IMR-90 (cell line): ENCODE measurements around the gene FGF6. TPM values are rescaled to one million over a fixed set of nuclear protein-coding genes. Genes with fewer than 3 reads are reported as not detected.

Experiments
- ATAC-seq: fragments of 200-7000 bp; cut with Tn5 transposase; 2 replicates; pipeline ENCODE4 v1.9.1; 2020; ENCODE audit warnings: low read depth, mild to moderate bottlenecking, moderate library complexity
- BruUV-seq: library from RNA; stranded (reverse); fragments of 400-500 nt; replicated peaks from 2 replicates; lab custom pipeline; 2021; lab: Mats Ljungman, UMichigan
- CTCF ChIA-PET: fragments of 300-600 bp; formaldehyde crosslinking; extraction: SDS; loops from one replicate; lab custom pipeline; 2021; ENCODE audit warnings: antibody characterized with exemption; lab: Yijun Ruan, JAX
- POLR2A ChIA-PET: fragments of 300-600 bp; sonication (Branson Sonifier 250); formaldehyde crosslinking; loops from one replicate; lab custom pipeline; 2022; ENCODE audit warnings: antibody characterized with exemption; ENCODE audit not compliant: unreplicated experiment; lab: Charles Lee
- DNase-seq: peaks from one replicate; pipeline ENCODE4 v3.0.0; 2013
- H2AFZ ChIP-seq: replicated peaks from 2 replicates; pipeline ENCODE3; 2013; ENCODE audit warnings: low read length, mild to moderate bottlenecking; ENCODE audit not compliant: poor library complexity
- H2AK5ac ChIP-seq: 2 replicates; pipeline ENCODE4 v1.6.1; 2013; ENCODE audit warnings: low read depth, low read length, inconsistent platforms
- H2AK9ac ChIP-seq: replicated peaks from 2 replicates; pipeline ENCODE3; 2013; ENCODE audit warnings: mild to moderate bottlenecking, low read depth, low read length, moderate library complexity; ENCODE audit not compliant: poor library complexity
- H2BK120ac ChIP-seq: 2 replicates; pipeline ENCODE4 v1.6.1; 2013; ENCODE audit warnings: low read depth, low read length, inconsistent platforms
- H2BK15ac ChIP-seq: 3 replicates; pipeline ENCODE4 v1.6.1; 2013; ENCODE audit warnings: low read depth, low read length, inconsistent platforms
- H2BK20ac ChIP-seq: 2 replicates; pipeline ENCODE4 v1.6.1; 2013; ENCODE audit warnings: low read depth, mild to moderate bottlenecking, inconsistent platforms, low read length, moderate library complexity
- H2BK5ac ChIP-seq: 2 replicates; pipeline ENCODE4 v1.6.1; 2013; ENCODE audit warnings: mild to moderate bottlenecking, low read depth, low read length, inconsistent platforms; ENCODE audit not compliant: poor library complexity, severe bottlenecking
- H3K14ac ChIP-seq: replicated peaks from 2 replicates; pipeline ENCODE4 v1.6.1; 2013; ENCODE audit warnings: low read depth, low read length, inconsistent platforms
- H3K18ac ChIP-seq: 2 replicates; pipeline ENCODE4 v1.6.1; 2013; ENCODE audit warnings: low read depth, low read length, control low read depth
- H3K23ac ChIP-seq: 2 replicates; pipeline ENCODE4 v1.6.1; 2013; ENCODE audit warnings: low read depth, low read length, inconsistent platforms
- H3K27ac ChIP-seq: 2 replicates; pipeline ENCODE4 v1.5.1; 2013; ENCODE audit warnings: mild to moderate bottlenecking, control low read depth, low read length; ENCODE audit not compliant: insufficient read depth
- H3K27me3 ChIP-seq: 2 replicates; pipeline ENCODE4 v1.6.1; 2013; ENCODE audit warnings: low read length; ENCODE audit not compliant: control insufficient read depth, insufficient read depth
- H3K36me3 ChIP-seq: 2 replicates; pipeline ENCODE4 v1.6.1; 2013; ENCODE audit warnings: low read length, mixed read lengths; ENCODE audit not compliant: control insufficient read depth, insufficient read depth
- H3K4ac ChIP-seq: 2 replicates; pipeline ENCODE4 v1.6.1; 2013; ENCODE audit warnings: low read depth, low read length, inconsistent platforms
- H3K4me1 ChIP-seq: 2 replicates; pipeline ENCODE4 v1.6.1; 2013; ENCODE audit warnings: low read length, mixed read lengths; ENCODE audit not compliant: control insufficient read depth, insufficient read depth
- H3K4me2 ChIP-seq: 2 replicates; pipeline ENCODE4 v1.6.1; 2013; ENCODE audit warnings: low read depth, mild to moderate bottlenecking, control low read depth, low read length, moderate library complexity
- H3K4me3 ChIP-seq: 2 replicates; pipeline ENCODE4 v1.5.1; 2013; ENCODE audit warnings: low read depth, mild to moderate bottlenecking, control low read depth, low read length, moderate library complexity; ENCODE audit not compliant: insufficient read depth
- H3K56ac ChIP-seq: 2 replicates; pipeline ENCODE4 v1.6.1; 2013; ENCODE audit warnings: low read length, inconsistent platforms; ENCODE audit not compliant: insufficient read depth; ENCODE audit errors: extremely low read depth
- H3K79me1 ChIP-seq, 2 experiments: 2 replicates each; pipeline ENCODE4 v1.6.1; 2013; ENCODE audit warnings: low read length in 2 of 2, inconsistent platforms in 1 of 2, low read depth in 1 of 2
- H3K9ac ChIP-seq: 2 replicates; pipeline ENCODE4 v1.6.1; 2013; ENCODE audit warnings: low read depth, low read length, control low read depth
- H3K9me1 ChIP-seq: 2 replicates; pipeline ENCODE4 v1.6.1; 2013; ENCODE audit warnings: low read length, inconsistent platforms; ENCODE audit not compliant: insufficient read depth
- H3K9me3 ChIP-seq: 2 replicates; pipeline ENCODE4 v1.6.1; 2013; ENCODE audit warnings: low read length; ENCODE audit not compliant: control insufficient read depth, insufficient read depth
- H4K20me1 ChIP-seq: 2 replicates; pipeline ENCODE4 v1.6.1; 2013; ENCODE audit warnings: low read length, inconsistent platforms; ENCODE audit not compliant: insufficient read depth
- H4K5ac ChIP-seq: 2 replicates; pipeline ENCODE4 v1.6.1; 2013; ENCODE audit warnings: mild to moderate bottlenecking, low read depth, low read length, control low read depth
- H4K8ac ChIP-seq, 2 experiments: 2 replicates each; pipeline ENCODE4 v1.6.1; 2013; ENCODE audit warnings: low read depth in 2 of 2, low read length in 2 of 2, control low read depth in 1 of 2, inconsistent platforms in 1 of 2
- H4K91ac ChIP-seq: 2 replicates; pipeline ENCODE4 v1.6.1; 2013; ENCODE audit warnings: low read depth, low read length, inconsistent platforms; ENCODE audit not compliant: insufficient read depth
- CEBPB ChIP-seq: IDR thresholded peaks from 2 replicates; pipeline ENCODE4 v1.6.1; 2012; ENCODE audit warnings: low read depth, low read length, improper control_type of control experiment
- CTCF ChIP-seq: conservative IDR thresholded peaks from 2 replicates; pipeline ENCODE4 v1.5.1; 2012; ENCODE audit warnings: mild to moderate bottlenecking, low read depth, low read length, improper control_type of control experiment
- ELK1 ChIP-seq: fragments of 150-350 bp; IDR thresholded peaks from 2 replicates; pipeline ENCODE4 v1.6.1; 2016; ENCODE audit warnings: low read depth, mild to moderate bottlenecking, low read length, moderate library complexity, borderline replicate concordance
- FOS ChIP-seq: fragments of 150-350 bp; IDR thresholded peaks from 2 replicates; pipeline ENCODE4 v1.6.1; 2016; ENCODE audit warnings: low read depth, low read length
- MAFK ChIP-seq: IDR thresholded peaks from 2 replicates; pipeline ENCODE4 v1.6.1; 2012; ENCODE audit warnings: low read depth, low read length, improper control_type of control experiment
- POLR2A ChIP-seq: IDR thresholded peaks from 2 replicates; pipeline ENCODE4 v1.6.1; 2012; ENCODE audit warnings: mild to moderate bottlenecking, low read depth, low read length
- RCOR1 ChIP-seq: IDR thresholded peaks from 2 replicates; pipeline ENCODE4 v1.6.1; 2012; ENCODE audit warnings: mild to moderate bottlenecking, low read length, improper control_type of control experiment; ENCODE audit not compliant: insufficient replicate concordance
- RFX5 ChIP-seq: IDR thresholded peaks from 2 replicates; pipeline ENCODE4 v1.8.0; 2012; ENCODE audit warnings: low read depth, mild to moderate bottlenecking, low read length, moderate library complexity
- SMC3 ChIP-seq: fragments of 150-350 bp; IDR thresholded peaks from 2 replicates; pipeline ENCODE4 v1.6.1; 2016; ENCODE audit warnings: low read depth, mild to moderate bottlenecking, antibody characterized with exemption, low read length, moderate library complexity
- WGBS, 2 experiments: methylation state at CpG; one replicate each; pipeline versions ENCODE4 v1.1.5 to v1.1.7; 2013; ENCODE audit warnings: missing lambda C conversion rate in 2 of 2; ENCODE audit not compliant: insufficient read length in 1 of 2; ENCODE audit errors: extremely low coverage in 2 of 2; 5-methylcytosine and 5-hydroxymethylcytosine counted together
- dilution Hi-C: fragments of 300-500 bp; cut with HindIII; formaldehyde crosslinking; loops from one replicate; pipeline ENCODE4 v1.14.3; 2018; ENCODE audit warnings: low sequenced_read_pairs; ENCODE audit not compliant: unreplicated experiment
- in situ Hi-C: fragments of 300-500 bp; cut with MboI; formaldehyde crosslinking; loops from 3 replicates; pipeline ENCODE4 v1.14.3; 2019; ENCODE audit warnings: low sequenced_read_pairs, inconsistent platforms, mixed read lengths
- intact Hi-C: fragments of 100-400 bp; cut with micrococcal nuclease; formaldehyde crosslinking; loops from 2 replicates; pipeline ENCODE4 v1.10.0; 2022
- polyA plus RNA-seq, 3 experiments: library from polyadenylated mRNA; depleted of rRNA; stranded (reverse); fragments of >200 nt; gene quantifications; 2 replicates each; pipeline ENCODE4 v1.2.3, GENCODE V29; 2012; ENCODE audit warnings: low replicate concordance in 1 of 3
- total RNA-seq: library from RNA; depleted of rRNA; stranded (reverse); fragments of >200 nt; gene quantifications from 2 replicates; pipeline ENCODE4 v1.2.3, GENCODE V29; 2012
- TF ChIP-seq, protein P1 (sequence below): fragments of 150-350 bp; IDR thresholded peaks from 2 replicates; pipeline ENCODE4 v1.6.1; 2017; ENCODE audit warnings: mild to moderate bottlenecking, antibody characterized with exemption, low read length, low read depth

FGF6 gene
- total and polyA plus RNA-seq, 2 of the 4 experiments (the other 2 are of a cell fraction) = not detected

DNA sequence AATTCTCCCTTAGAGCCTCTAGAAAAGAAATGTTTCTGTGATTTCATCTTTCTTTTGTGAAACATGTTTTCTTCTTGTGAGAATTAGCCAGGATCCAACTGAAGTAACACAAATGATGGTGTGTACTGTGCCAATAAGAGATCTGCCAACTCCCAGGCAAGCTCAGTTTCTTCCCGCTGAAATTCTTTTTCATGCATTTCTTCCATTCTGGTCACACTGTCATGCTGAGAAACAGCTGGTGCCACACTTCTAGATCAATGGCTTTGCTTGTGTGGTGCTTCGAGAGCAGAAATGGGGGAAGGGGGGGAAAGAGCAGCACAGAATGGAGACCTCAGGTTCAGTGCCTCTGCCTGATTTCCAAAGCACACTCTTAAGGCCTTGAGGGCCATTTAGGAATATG, 41.4 kb upstream of the FGF6 start:
- in situ Hi-C loops = no loop called here
- no TSS peak for BruUV-seq

More for the DNA sequence above, 41.4 kb upstream of the FGF6 start:
- no peaks in the 10 kb centered on the region for H3K79me1 ChIP-seq
- ChIA-PET POLR2A (no interaction called here), CTCF (no interaction called here)
- no CpG with 5 or more reads among the region's 2 CpGs for WGBS, 2 experiments
- no peak overlapping the region for H3K4me3 ChIP-seq
- no peaks in the 10 kb centered on the region for H3K27me3 ChIP-seq
- H3K4me1 ChIP-seq = no peaks in the 10 kb centered on the region
- no peak overlapping the region for H2AK5ac ChIP-seq
- DNase-seq = no peak
- intact Hi-C loops = no loop called here
- no peak overlapping the region for H4K5ac ChIP-seq
- no peak overlapping the region for H3K56ac ChIP-seq
- no peak overlapping the region for H3K9ac ChIP-seq
- no peaks in the 10 kb centered on the region for H3K9me1 ChIP-seq
- no peak overlapping the region for H4K8ac ChIP-seq
- H4K91ac ChIP-seq = no peak overlapping the region
- 0 out of 2 replicates have a peak, but pooled peaks cover 4% of the 10 kb centered on the region for H3K36me3 ChIP-seq
- TF ChIP-seq POLR2A (no peak), ELK1 (no peak), RFX5 (no peak), SMC3 (no peak), RCOR1 (no peak), CEBPB (no peak), CTCF (no peak), FOS (no peak), MAFK (no peak)
- TF ChIP-seq, protein P1, sequence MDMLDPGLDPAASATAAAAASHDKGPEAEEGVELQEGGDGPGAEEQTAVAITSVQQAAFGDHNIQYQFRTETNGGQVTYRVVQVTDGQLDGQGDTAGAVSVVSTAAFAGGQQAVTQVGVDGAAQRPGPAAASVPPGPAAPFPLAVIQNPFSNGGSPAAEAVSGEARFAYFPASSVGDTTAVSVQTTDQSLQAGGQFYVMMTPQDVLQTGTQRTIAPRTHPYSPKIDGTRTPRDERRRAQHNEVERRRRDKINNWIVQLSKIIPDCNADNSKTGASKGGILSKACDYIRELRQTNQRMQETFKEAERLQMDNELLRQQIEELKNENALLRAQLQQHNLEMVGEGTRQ = no peak
- no peak overlapping the region for H2BK15ac ChIP-seq
- H2BK120ac ChIP-seq = no peak overlapping the region
- H3K23ac ChIP-seq = no peak overlapping the region
- H2BK5ac ChIP-seq = no peak overlapping the region
- dilution Hi-C loops = no loop called here
- no peak overlapping the region for H3K4ac ChIP-seq
- no peak overlapping the region for H2AFZ ChIP-seq
- H3K4me2 ChIP-seq = no peak overlapping the region
- no peak overlapping the region for H3K18ac ChIP-seq
- no peak overlapping the region for H2BK20ac ChIP-seq
- no peaks in the 10 kb centered on the region for H3K9me3 ChIP-seq
- no peak overlapping the region for H2AK9ac ChIP-seq
- no peak for ATAC-seq
- H3K27ac ChIP-seq = no peak overlapping the region
- no peaks in the 10 kb centered on the region for H4K20me1 ChIP-seq
- H3K14ac ChIP-seq = no peak overlapping the region
